GM12864 (cell line): ENCODE data around the gene KRT40.

Experiments
- DNase-seq: peaks from one replicate; pipeline ENCODE4 v3.0.0-alpha.2; 2011; ENCODE audit warnings: low read depth
- H3K4me3 ChIP-seq: 2 replicates; pipeline ENCODE4 v1.5.1; 2011; ENCODE audit warnings: mild to moderate bottlenecking, low read depth, low read length, control low read depth
- CTCF ChIP-seq: IDR thresholded peaks from 2 replicates; pipeline ENCODE4 v1.5.1; 2011; ENCODE audit warnings: low read depth, mild to moderate bottlenecking, moderate library complexity, low read length, control low read depth, inconsistent platforms; ENCODE audit errors: missing control alignments

Gene KRT40

DNA sequence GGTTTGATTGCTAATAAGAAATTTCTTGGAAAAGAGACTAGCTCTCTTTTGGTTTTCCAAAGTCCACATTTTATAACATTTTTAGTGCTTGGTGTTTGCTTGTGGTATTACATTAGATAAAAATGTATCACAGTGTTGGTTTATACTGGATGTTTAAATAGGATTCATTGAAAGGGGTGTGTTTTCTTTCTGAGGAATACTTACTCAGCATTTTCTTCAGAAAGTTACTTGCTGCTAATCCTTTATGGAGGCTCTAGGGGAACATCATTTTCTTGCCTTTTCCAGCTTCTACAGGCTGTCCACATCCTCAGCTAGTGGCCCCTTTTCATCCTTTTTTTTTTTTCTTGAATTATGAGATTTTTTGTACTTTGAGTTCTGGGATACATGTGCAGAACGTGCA lies 16.5 kb downstream of the KRT40 start:
- no peak for DNase-seq
- no peak for TF ChIP-seq CTCF

GRCh38 chr17:40966848-40967247 lies 17.3 kb downstream of the KRT40 start, which contains the start of gene KRT39:
TSS of gene KRT39 (minus strand) at chr17:40966948. CDS start at chr17:40966856, 92 bp downstream.
- no peak for TF ChIP-seq CTCF
- DNase-seq: no peak
- H3K4me3 ChIP-seq: no peak within 1 kb of the TSS

More for the DNA sequence above, 16.5 kb downstream of the KRT40 start:
- no peak overlapping the region for H3K4me3 ChIP-seq

- TF ChIP-seq CTCF: peak; percentile 64
- H3K4me3 ChIP-seq: no peak overlapping the region
- peak; percentile 2 for DNase-seq
Observed at GRCh38 chr17:40963838-40964237, 20.3 kb downstream of the KRT40 start.

DNA sequence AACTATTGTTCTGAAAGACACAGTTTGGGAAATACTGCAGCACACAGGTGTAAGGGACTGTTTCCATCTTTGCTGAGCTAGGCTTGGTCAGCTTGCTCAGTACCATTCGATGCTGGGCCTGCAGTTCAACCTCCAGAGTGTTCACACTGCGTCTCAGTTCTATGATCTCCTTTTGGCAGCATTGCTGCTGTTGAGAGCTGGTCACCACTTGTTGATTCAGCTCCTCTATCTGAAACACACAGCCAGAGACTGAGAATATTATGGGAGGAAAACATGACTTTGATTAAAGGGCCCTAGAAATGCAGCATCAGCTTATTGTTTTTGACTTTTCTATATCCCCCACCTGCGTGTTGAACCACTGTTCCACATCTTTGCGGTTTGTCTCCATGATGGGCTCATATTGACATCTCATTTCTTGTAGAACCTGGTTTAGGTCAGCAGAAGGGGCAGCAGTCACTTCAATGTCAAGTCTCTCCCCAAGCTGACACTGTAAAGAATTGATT lies 22.0 kb downstream of the KRT40 start:
- no peak overlapping the region for H3K4me3 ChIP-seq
- no peak for DNase-seq
- TF ChIP-seq CTCF: no peak

DNA sequence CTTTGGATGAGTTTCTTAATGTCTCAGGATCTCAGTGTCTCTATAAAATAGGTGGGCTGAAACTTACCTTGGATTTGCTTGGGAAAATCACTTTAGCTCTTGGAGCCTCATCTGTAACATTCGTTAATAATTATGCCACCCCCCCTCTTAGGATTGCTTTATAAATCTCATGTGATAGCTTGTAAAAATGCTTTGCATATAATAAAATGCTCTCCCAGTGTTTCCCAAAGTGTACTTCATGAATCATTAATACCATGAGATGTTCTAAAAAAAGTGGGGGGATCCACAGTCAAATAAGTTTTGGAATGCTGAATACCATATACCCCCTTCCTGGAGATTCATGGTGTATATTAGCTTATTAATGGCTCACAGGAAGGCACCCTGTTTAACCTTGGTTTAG lies 22.5 kb downstream of the KRT40 start:
- DNase-seq: no peak
- no peak for TF ChIP-seq CTCF

GRCh38 chr17:40960144-40960543 lies 24.0 kb downstream of the KRT40 start:
- no peak overlapping the region for H3K4me3 ChIP-seq
- no peak for DNase-seq
- no peak for TF ChIP-seq CTCF

More for the DNA sequence above, 22.5 kb downstream of the KRT40 start:
- H3K4me3 ChIP-seq: no peak overlapping the region

- no peak for DNase-seq
Observed at GRCh38 chr17:40958086-40958953, 25.8 kb downstream of the KRT40 start.

More at GRCh38 chr17:40958086-40958953, 25.8 kb downstream of the KRT40 start:
- TF ChIP-seq CTCF: no peak
- no peak overlapping the region for H3K4me3 ChIP-seq
